GM12878 (cell line): ENCODE measurements around the gene ARAP2. TPM values are rescaled to one million over a fixed set of nuclear protein-coding genes. Genes with fewer than 3 reads are reported as not detected.

Experiments used
- ATAC-seq: fragments of 200-7000 bp; cut with Tn5 transposase; 3 replicates; pipeline ENCODE4 v1.9.1; 2020; ENCODE audit warnings: mild to moderate bottlenecking, moderate library complexity
- BruUV-seq: library from RNA; stranded (reverse); fragments of 400-500 nt; replicated peaks from 2 replicates; lab custom pipeline; 2021; lab: Mats Ljungman, UMichigan
- CTCF ChIA-PET: fragments of 300-600 bp; sonication (Branson Sonifier 250); formaldehyde crosslinking; extraction: SDS; loops from one replicate; lab custom pipeline; 2021; ENCODE audit warnings: inconsistent platforms; lab: Yijun Ruan, JAX
- POLR2A ChIA-PET: fragments of 350-600 bp; formaldehyde crosslinking; extraction: SDS; loops from one replicate; lab custom pipeline; 2021; ENCODE audit warnings: inconsistent platforms; lab: Charles Lee
- RAD21 ChIA-PET: fragments of 300-600 bp; sonication (Branson Sonifier 250); formaldehyde crosslinking; loops from one replicate; lab custom pipeline; 2023; ENCODE audit warnings: antibody characterized with exemption; ENCODE audit not compliant: unreplicated experiment; lab: Charles Lee
- SMC1A ChIA-PET: fragments of 300-600 bp; sonication (Branson Sonifier 250); formaldehyde crosslinking; loops from one replicate; lab custom pipeline; 2023; ENCODE audit not compliant: unreplicated experiment, uncharacterized antibody; lab: Charles Lee
- DNase-seq: peaks from one replicate; pipeline ENCODE4 v3.0.0-alpha.2; 2011; ENCODE audit warnings: low read depth, low spot score
- FAIRE-seq: peaks from 3 replicates; lab custom pipeline; 2011; peaks lifted over from hg19 to GRCh38; lab: Jason Lieb, UNC
- H2AFZ ChIP-seq: 2 replicates; pipeline ENCODE4 v1.6.0; 2011; ENCODE audit warnings: low read depth, low read length, control low read depth; ENCODE audit not compliant: control insufficient read depth
- H3K27ac ChIP-seq: 2 replicates; pipeline ENCODE4 v1.5.1; 2011; ENCODE audit warnings: control low read depth; ENCODE audit not compliant: control insufficient read depth, insufficient read depth
- H3K27me3 ChIP-seq, 2 experiments: replicated peaks in 1 of 2; 2 replicates each; pipeline versions ENCODE4 v1.6.0 to v1.6.1; 2011; ENCODE audit warnings: low read length in 1 of 2; ENCODE audit not compliant: control insufficient read depth in 2 of 2, insufficient read depth in 2 of 2
- H3K36me3 ChIP-seq, 2 experiments: 2 replicates each; pipeline ENCODE4 v1.5.1; 2011; ENCODE audit warnings: low read length in 1 of 2; ENCODE audit not compliant: control insufficient read depth in 2 of 2, insufficient read depth in 2 of 2
- H3K4me1 ChIP-seq: 2 replicates; pipeline ENCODE4 v1.6.1; 2011; ENCODE audit warnings: mild to moderate bottlenecking, low read length, moderate library complexity, mixed read lengths; ENCODE audit not compliant: control insufficient read depth, insufficient read depth
- H3K4me2 ChIP-seq: 2 replicates; pipeline ENCODE4 v1.6.0; 2011; ENCODE audit warnings: control low read depth; ENCODE audit not compliant: control insufficient read depth, insufficient read depth
- H3K4me3 ChIP-seq: fragments of 200-600 bp; sonication (generic); 2 replicates; pipeline ENCODE4 v1.5.1; 2016
- H3K79me2 ChIP-seq: 2 replicates; pipeline ENCODE4 v1.6.0; 2011; ENCODE audit warnings: low read length; ENCODE audit not compliant: control insufficient read depth, insufficient read depth
- H3K9ac ChIP-seq: 2 replicates; pipeline ENCODE4 v1.8.0; 2011; ENCODE audit warnings: low read length, control low read depth, mixed read lengths; ENCODE audit not compliant: control insufficient read depth, insufficient read depth
- H3K9me3 ChIP-seq: replicated peaks from 3 replicates; pipeline ENCODE4 v1.5.1; 2011; ENCODE audit warnings: mild to moderate bottlenecking, low read length; ENCODE audit not compliant: control insufficient read depth, insufficient read depth
- H4K20me1 ChIP-seq: 2 replicates; pipeline ENCODE4 v1.6.0; 2011; ENCODE audit not compliant: control insufficient read depth, insufficient read depth
- GATAD2B ChIP-seq: fragments of 450-650 bp; conservative IDR thresholded peaks from 2 replicates; pipeline ENCODE4 v1.6.1; 2017; ENCODE audit warnings: low read depth, mild to moderate bottlenecking, moderate library complexity
- JUNB ChIP-seq: IDR thresholded peaks from 2 replicates; pipeline ENCODE4 v1.6.1; 2016; ENCODE audit warnings: antibody characterized with exemption, mild to moderate bottlenecking
- MLLT1 ChIP-seq: fragments of 450-650 bp; IDR thresholded peaks from 2 replicates; pipeline ENCODE4 v1.6.1; 2016; ENCODE audit warnings: mild to moderate bottlenecking
- NFIC ChIP-seq: IDR thresholded peaks from 2 replicates; pipeline ENCODE4 v1.6.1; 2012; ENCODE audit warnings: low read depth, mild to moderate bottlenecking, inconsistent platforms, low read length, moderate library complexity
- NFXL1 ChIP-seq: fragments of 450-650 bp; IDR thresholded peaks from 2 replicates; pipeline ENCODE4 v1.6.1; 2017; ENCODE audit warnings: antibody characterized with exemption, mild to moderate bottlenecking, borderline replicate concordance
- WGBS: methylation state at CpG from one replicate; pipeline ENCODE4 v1.1.6; 2016; ENCODE audit warnings: low lambda C conversion rate; ENCODE audit not compliant: insufficient replicate concordance, insufficient coverage; ENCODE audit errors: missing lambda C conversion rate; 5-methylcytosine and 5-hydroxymethylcytosine counted together
- in situ Hi-C: fragments of 300-500 bp; cut with MboI; formaldehyde crosslinking; loops from 9 replicates; pipeline ENCODE4 v1.14.3; 2018; ENCODE audit warnings: mixed read lengths
- intact Hi-C: fragments of 100-400 bp; cut with micrococcal nuclease; formaldehyde crosslinking; loops from one replicate; pipeline ENCODE4 v1.14.2; 2022; ENCODE audit not compliant: unreplicated experiment
- polyA plus RNA-seq, 11 experiments: library from polyadenylated mRNA; depleted of rRNA in 4 of 11; unstranded in 6 of 11; stranded (reverse) in 5 of 11; fragments of >200 nt; fragmentation: Nextera tagmentation in 4 of 11; fragmentation: Illumina TruSeq in 1 of 11; extraction: Ambion mirVana in 4 of 11; extraction: Trizol in 1 of 11; gene quantifications; 1 replicate in 1 of 11; 2 replicates in 10 of 11; pipeline versions ENCODE4 v1.2.1 to v1.2.3, GENCODE V29; 2011 to 2016; ENCODE audit warnings: inconsistent platforms in 2 of 11, missing spikeins in 2 of 11, low read depth in 1 of 11
- total RNA-seq, 4 experiments: library from RNA; depleted of rRNA in 3 of 4; stranded (reverse); fragments of >200 nt in 3 of 4; fragmentation: Illumina TruSeq in 1 of 4; extraction: Trizol in 1 of 4; gene quantifications; 2 replicates each; pipeline versions ENCODE4 v1.2.1 to v1.2.3, GENCODE V29; 2013 to 2021

ARAP2 gene
- total and polyA plus RNA-seq, 10 of the 15 experiments (the other 5 are each of a cell fraction or from before 2014, with no cell fraction given) = 5.4 to 36.1 (median 12.2) TPM

GRCh38 chr4:36242629-36243354 lies 1.5 kb downstream of the ARAP2 start:
- intact Hi-C loops = loop anchor here (2.0 to 5.0 kb wide), 2 partner anchors 144 to 1650 kb away; partner anchors contain the start of gene TBC1D1
- ChIA-PET SMC1A (interaction anchor here (0.6 to 6.9 kb wide), 45 partner anchors 8 to 1918 kb away, joined by 3 to 78 read pairs (median 4); no protein-coding TSS in a partner anchor), RAD21 (interaction anchor here (0.6 to 4.5 kb wide), 30 partner anchors 9 to 1157 kb away, joined by 3 to 51 read pairs (median 5); no protein-coding TSS in a partner anchor), CTCF (interaction anchor here (0.6 to 4.5 kb wide), 16 partner anchors 10 to 1214 kb away, joined by 3 to 23 read pairs (median 4); no protein-coding TSS in a partner anchor), POLR2A (interaction anchor here (0.6 to 2.4 kb wide), 16 partner anchors 8 to 290 kb away, joined by 3 to 10 read pairs (median 4); no protein-coding TSS in a partner anchor)
- Histone ChIP-seq H3K9me3 (peaks cover 6% of the 10 kb centered on the region), H3K36me3 (peaks cover 0 to 5% of the 10 kb centered on the region in 2 experiments; a peak in 1 of 4 replicates), H4K20me1 (no peaks in the 10 kb centered on the region), H3K4me3 (peak overlapping the region; percentile 84), H3K79me2 (peaks cover 55% of the 10 kb centered on the region), H3K9ac (peak overlapping the region; percentile 94), H3K4me2 (peak overlapping the region; percentile 72), H3K4me1 (no peaks in the 10 kb centered on the region; the same call in 1 of the 2 replicates), H2AFZ (no peak overlapping the region), H3K27ac (peak overlapping the region; percentile 88)
- ATAC-seq (peak; percentile 17), DNase-seq (no peak), FAIRE-seq (peak; percentile 57)
- WGBS = 4% methylated on average over 7 of the region's 7 CpGs
- in situ Hi-C loops = loop anchor here (5.0 kb wide), 1 partner anchor 80 kb away; no protein-coding TSS in a partner anchor
- BruUV-seq = no TSS peak
- TF ChIP-seq NFIC = peak; percentile 41; the same call in 1 of the 2 replicates
- TF ChIP-seq MLLT1 = 0 out of 2 replicates have a peak, but pooled peaks have one; percentile 8
- no peak for TF ChIP-seq GATAD2B
- TF ChIP-seq NFXL1 = no peak
- TF ChIP-seq JUNB = peak; percentile 43
- TF ChIP-seq, all 136 proteins: peak for 3
- H3K27me3 ChIP-seq = no peaks in the 10 kb centered on the region
